GM12891 (cell line): ENCODE data around the gene AFAP1L2.

Experiments
- DNase-seq: peaks from one replicate; pipeline ENCODE4 v3.0.0; 2011; ENCODE audit warnings: low spot score; ENCODE audit not compliant: insufficient read length
- FAIRE-seq: peaks from 2 replicates; lab custom pipeline; 2011; peaks lifted over from hg19 to GRCh38; lab: Jason Lieb, UNC
- PAX5 ChIP-seq: IDR thresholded peaks from 2 replicates; pipeline ENCODE4 v1.6.1; 2011; ENCODE audit warnings: low read length, moderate library complexity, mild to moderate bottlenecking; ENCODE audit not compliant: insufficient read depth, severe bottlenecking
- POLR2A ChIP-seq: IDR thresholded peaks from 2 replicates; pipeline ENCODE4 v1.6.1; 2011; ENCODE audit warnings: low read depth, low read length, control low read depth
- POLR2AphosphoS5 ChIP-seq: IDR thresholded peaks from 2 replicates; pipeline ENCODE4 v1.6.1; 2011; ENCODE audit warnings: low read depth, low read length, control low read depth
- POU2F2 ChIP-seq: IDR thresholded peaks from 2 replicates; pipeline ENCODE4 v1.6.1; 2011; ENCODE audit warnings: low read depth, mild to moderate bottlenecking, control low read depth, low read length, moderate library complexity
- SPI1 ChIP-seq: IDR thresholded peaks from 2 replicates; pipeline ENCODE4 v1.6.1; 2011; ENCODE audit warnings: low read depth, low read length, control low read depth
- TAF1 ChIP-seq: IDR thresholded peaks from 2 replicates; pipeline ENCODE4 v1.6.1; 2011; ENCODE audit warnings: low read depth, low read length, control low read depth

The AFAP1L2 gene

DNA sequence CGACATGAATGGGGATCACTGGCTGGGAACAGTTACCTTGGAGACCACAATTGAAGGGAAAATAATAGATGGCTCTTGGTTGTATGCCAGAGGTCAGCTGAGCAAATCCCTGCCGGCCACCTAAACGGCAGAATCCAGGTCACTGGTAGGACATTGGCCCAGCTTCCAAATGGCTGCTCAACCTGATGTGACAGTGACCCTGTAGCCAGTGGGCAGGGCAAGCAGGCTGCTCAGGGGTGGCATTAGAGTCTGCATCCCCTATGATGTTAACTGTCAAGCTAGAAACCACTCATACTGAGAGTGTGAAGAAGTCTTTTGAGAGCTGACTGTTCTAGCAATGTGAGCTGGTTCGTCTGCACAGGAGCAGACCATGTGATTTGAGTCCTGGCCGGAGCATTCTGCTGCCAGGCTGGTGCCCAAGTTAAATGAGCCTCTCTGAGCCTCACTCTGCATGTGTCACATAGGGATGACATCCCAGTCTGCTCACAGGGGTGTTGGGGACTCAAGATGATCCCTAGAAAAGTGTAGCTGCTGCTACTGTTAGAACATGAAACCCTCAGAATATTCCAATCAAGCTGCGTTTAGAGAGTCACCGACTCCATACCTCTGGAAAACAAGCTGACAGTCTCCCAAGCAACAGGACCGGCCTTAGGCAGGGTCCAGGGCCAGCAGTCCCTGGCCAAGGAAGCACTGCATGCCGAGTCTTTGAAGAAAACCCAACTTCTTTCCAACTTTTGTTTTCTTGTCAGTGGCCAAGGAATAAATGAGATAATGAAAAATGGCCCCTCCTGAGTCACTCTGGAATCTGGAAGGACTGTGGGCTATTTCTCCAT, 95.6 kb downstream of the AFAP1L2 start:
- FAIRE-seq (peak; percentile 13), DNase-seq (no peak)
- TF ChIP-seq POLR2AphosphoS5: no peak
- no peak for TF ChIP-seq PAX5
- no peak for TF ChIP-seq POLR2A
- TF ChIP-seq TAF1: no peak
- TF ChIP-seq POU2F2: no peak
- no peak for TF ChIP-seq SPI1

DNA sequence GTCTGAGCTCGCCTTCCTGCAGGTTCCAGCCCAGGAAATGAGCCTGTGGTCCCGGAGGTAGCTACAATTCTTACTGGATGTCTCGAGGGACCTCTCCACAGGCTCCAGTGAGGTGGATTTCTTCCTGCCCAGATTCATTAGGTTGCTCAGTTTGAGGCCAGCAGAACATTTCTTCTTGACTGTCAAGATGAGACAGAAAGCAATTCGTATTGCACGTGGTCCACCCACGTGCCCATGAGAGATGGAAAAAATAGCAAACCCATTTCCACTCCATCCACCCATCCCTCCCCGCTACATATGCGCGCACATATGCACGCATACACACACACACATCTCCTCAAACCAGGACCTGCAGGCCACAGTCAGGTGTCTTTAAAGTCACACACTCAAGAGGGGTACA, 96.6 kb downstream of the AFAP1L2 start:
- no peak for TF ChIP-seq POLR2A
- TF ChIP-seq PAX5: no peak
- TF ChIP-seq POU2F2: no peak
- TF ChIP-seq SPI1: no peak
- no peak for TF ChIP-seq TAF1
- no peak for TF ChIP-seq POLR2AphosphoS5
- FAIRE-seq (no peak), DNase-seq (no peak)

DNA sequence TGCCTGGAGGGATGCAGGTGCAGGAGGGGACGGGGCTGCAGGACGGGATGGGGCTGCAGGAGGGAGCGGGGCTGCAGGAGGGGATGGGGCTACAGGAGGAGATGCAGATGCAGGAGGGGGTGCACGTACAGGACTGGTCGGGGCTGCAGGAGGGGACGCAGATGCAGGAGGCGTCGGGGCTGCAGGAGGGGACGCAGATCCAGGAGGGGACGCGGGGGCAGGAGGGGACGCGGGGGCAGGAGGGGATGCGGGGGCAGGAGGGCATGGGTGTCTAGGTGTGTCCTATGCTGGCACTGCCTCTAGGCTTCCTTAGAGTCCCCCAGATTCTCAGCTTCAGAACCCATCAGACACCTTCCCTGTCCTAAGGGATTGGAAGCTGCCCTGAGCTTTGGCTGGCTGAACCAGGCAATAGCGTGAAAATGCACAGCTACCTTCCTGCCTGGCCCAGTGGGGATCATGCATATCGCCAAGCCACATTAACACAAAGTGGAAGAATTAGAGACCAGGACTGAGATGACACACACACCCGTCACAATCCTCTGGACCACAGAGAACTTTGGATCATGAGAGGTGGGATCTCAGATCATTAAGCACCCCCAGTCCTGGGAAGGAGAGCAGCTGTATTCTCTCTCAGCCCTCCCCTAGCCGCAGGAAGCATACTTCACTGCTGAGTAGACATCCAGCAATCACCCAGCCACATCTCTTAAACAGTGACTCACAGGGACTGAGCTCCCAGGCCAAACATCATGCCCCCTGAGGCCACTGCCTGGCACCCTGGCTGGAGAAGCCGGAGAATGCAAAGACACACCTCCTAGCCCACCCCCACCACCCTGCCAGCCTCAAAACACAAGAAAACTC, 98.0 kb downstream of the AFAP1L2 start:
- no peak for FAIRE-seq
- TF ChIP-seq POU2F2 (no peak), POLR2A (no peak), PAX5 (no peak), POLR2AphosphoS5 (no peak), TAF1 (no peak), SPI1 (no peak)
- no peak for DNase-seq

DNA sequence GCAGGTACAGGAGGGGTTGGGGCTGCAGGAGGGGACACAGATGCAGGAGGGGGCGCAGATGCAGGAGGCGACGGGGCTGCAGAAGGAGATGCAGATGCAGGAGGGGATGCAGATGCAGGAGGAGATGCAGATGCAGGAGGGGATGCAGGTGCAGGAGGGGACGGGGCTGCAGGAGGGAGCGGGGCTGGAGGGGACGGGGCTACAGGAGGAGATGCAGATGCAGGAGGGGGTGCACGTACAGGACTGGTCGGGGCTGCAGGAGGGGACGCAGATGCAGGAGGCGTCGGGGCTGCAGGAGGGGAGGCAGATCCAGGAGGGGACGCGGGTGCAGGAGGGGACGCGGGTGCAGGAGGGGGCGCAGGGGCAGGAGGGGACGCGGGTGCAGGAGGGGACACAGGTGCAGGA, 98.8 kb downstream of the AFAP1L2 start:
- FAIRE-seq (no peak), DNase-seq (no peak)
- no peak for TF ChIP-seq POLR2AphosphoS5
- TF ChIP-seq POU2F2: no peak
- TF ChIP-seq TAF1: no peak
- TF ChIP-seq SPI1: no peak
- TF ChIP-seq PAX5: no peak
- no peak for TF ChIP-seq POLR2A

DNA sequence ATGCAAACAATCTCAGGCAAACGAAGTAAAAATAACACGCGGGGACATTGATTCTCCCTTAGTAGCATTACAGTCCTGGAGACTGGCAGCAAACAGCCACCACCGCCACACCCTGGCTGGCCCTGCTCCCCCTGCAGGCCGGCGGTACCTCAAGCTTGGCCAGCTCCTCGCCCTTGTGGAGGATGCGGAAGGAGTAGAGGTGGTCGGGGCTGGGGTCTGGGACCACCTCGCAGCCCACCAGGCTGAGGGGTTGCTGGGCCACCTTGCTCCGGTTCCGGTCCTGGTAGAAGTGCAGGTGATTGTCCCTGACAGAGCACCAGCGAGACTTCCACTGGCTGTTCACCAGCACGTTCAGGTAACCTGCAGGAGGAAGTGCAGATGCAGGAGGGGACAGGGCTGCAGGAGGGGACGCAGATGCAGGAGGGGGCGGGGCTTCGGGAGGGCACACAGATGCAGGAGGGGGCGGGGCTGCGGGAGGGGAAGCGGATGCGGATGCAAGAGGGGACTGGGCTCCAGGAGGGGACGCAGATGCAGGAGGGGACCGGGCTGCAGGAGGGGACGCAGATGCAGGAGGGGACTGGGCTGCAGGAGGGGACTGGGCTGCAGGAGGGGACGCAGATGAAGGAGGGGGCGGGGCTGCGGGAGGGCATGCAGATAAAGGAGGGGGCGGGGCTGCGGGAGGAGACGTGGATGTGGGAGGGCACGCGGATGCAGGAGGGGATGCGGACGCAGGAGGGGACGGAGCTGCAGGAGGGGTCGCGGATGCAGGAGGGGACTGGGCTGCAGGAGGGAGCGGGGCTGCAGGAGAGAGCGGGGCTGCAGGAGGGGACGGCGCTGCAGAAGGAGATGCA, 99.5 kb downstream of the AFAP1L2 start:
- DNase-seq (peak; percentile 60), FAIRE-seq (peak; percentile 75)
- TF ChIP-seq SPI1 (peak; percentile 38; the same call in 1 of the 2 replicates), POU2F2 (no peak), POLR2AphosphoS5 (no peak)

DNA sequence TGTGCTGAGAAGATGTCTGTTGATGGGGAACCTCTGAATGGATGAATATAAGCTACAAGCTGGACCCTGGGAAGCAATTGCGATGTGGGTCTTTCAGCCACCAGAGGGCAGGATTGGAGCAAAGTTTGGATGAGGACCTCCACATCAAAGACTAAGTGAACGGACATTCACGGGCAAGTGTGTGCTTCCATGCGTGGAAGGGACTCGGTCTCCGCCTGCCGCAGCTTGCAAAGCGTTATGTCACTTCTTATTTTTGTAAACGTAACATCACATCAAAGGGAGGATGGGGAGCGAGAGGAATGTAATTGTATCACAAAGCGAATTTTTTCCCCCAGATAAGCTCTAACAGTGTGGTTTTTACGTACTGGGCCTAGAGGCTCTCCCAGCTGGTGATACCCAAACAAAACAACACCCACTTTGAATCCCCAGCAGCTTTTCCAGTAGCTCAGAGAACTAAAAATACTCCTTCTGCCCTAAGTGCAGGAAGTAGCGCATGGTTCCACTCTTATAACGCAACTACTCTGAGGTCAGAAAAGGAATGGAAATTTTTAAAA, 100.2 kb downstream of the AFAP1L2 start:
- peak; percentile 95 for FAIRE-seq
- peak; percentile 63 for DNase-seq
- TF ChIP-seq PAX5 (peak; percentile 84), SPI1 (no peak), POU2F2 (0 out of 2 replicates have a peak, but pooled peaks have one; percentile 23), TAF1 (no peak)

DNA sequence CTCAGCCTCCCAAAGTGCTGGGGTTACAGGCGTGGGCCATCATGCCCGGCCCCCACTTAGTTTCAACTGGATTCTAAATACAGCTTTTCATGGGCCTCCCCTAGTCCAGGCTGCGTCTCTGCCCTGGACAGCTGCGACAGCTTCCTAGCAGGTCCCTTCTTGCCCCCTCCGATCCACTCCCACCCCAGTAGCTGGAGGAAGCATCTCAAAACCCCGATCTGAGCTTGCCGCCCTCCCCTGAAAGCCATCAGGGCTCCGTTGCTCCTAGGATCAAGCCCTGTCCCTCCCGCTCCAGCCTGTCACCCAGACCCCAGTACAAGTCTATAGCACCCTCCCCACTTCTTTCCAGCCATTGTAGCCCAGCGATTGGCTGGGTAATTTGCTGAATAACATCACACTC, 100.7 kb downstream of the AFAP1L2 start:
- TF ChIP-seq POU2F2: no peak
- TF ChIP-seq POLR2AphosphoS5: no peak
- no peak for TF ChIP-seq SPI1
- TF ChIP-seq POLR2A: no peak
- no peak for TF ChIP-seq PAX5
- no peak for DNase-seq
- no peak for FAIRE-seq

DNA sequence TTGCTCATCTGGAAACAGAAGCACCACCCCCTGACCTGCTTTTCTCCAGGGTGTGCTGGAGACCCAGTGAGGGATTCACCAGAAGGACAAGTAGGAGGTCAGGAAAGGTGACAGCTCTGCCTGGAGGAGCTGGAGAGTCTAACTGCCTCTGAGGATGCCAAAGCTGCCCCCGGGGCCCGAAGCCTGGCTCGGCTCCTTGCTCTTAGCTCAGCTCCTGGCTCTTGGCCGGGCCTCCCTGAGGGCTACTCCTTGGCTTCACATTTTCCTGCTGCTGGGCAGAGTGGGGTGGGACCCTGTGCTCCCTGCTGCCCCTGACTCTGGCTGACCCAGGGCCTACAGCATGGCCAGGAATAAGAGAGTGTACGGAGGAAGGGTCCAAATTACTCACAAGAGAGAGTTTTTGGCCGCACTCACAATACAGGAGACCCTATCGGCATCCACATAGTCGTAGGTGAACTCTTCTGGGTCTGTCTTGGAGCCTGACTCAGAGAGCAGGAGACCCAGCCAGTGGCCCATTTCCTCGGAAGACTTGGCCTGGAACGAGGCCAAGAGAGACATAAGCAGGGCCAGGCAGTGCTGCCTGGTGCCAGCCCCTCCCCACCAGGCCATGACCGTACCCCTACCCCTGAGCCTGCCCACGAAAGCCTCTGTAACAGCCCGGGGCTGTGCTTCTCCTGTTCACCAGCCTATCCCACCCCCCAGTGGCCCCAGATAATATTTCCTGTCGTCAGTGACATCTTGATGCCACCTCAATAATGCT, 102.2 kb downstream of the AFAP1L2 start:
- TF ChIP-seq POU2F2 (no peak), PAX5 (no peak), SPI1 (no peak), POLR2AphosphoS5 (no peak), TAF1 (no peak), POLR2A (no peak)
- FAIRE-seq: no peak
- DNase-seq: no peak
